Ovary (tissue), 3 donors: ENCODE data around the gene TIAL1.

ENCODE experiments used
- EP300 ChIP-seq: sonication (generic); formaldehyde crosslinking; IDR thresholded peaks from one replicate; pipeline ENCODE4 v1.6.1; 2017; ENCODE audit warnings: antibody characterized with exemption
- POLR2A ChIP-seq: fragments of 450-650 bp; IDR thresholded peaks from one replicate; pipeline ENCODE4 v1.6.1; 2017; ENCODE audit warnings: antibody characterized with exemption, mild to moderate bottlenecking, moderate library complexity
- TF ChIP-seq, protein P1 (sequence below), 3 donors: fragments of 450-650 bp in 2 of 3; fragments of 200-600 bp in 1 of 3; IDR thresholded peaks; one replicate each; pipeline versions ENCODE4 v1.5.1 to v1.8.0; 2016 to 2022; ENCODE audit warnings: antibody characterized with exemption in 3 of 3, mild to moderate bottlenecking in 1 of 3
- donor health status: DM: no; HTN: no; CAD: no.

GRCh38 chr10:119611433-119611832 lies 14.7 kb upstream of the TIAL1 start:
- TF ChIP-seq, protein P1, sequence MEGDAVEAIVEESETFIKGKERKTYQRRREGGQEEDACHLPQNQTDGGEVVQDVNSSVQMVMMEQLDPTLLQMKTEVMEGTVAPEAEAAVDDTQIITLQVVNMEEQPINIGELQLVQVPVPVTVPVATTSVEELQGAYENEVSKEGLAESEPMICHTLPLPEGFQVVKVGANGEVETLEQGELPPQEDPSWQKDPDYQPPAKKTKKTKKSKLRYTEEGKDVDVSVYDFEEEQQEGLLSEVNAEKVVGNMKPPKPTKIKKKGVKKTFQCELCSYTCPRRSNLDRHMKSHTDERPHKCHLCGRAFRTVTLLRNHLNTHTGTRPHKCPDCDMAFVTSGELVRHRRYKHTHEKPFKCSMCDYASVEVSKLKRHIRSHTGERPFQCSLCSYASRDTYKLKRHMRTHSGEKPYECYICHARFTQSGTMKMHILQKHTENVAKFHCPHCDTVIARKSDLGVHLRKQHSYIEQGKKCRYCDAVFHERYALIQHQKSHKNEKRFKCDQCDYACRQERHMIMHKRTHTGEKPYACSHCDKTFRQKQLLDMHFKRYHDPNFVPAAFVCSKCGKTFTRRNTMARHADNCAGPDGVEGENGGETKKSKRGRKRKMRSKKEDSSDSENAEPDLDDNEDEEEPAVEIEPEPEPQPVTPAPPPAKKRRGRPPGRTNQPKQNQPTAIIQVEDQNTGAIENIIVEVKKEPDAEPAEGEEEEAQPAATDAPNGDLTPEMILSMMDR (IDR thresholded peaks at IDR 0.05) = no peak
- no peak for TF ChIP-seq POLR2A
- TF ChIP-seq EP300 = no peak
